Activated CD4-positive, alpha-beta T cell treated with anti-CD3 and anti-CD28 coated beads, Interleukin-10, Interleukin-2, amounts not matched to agents 100 ng/mL and 50 ng/mL, durations not matched to agents 16 hours and 8 hours (primary cell): ENCODE data around the gene SLC30A7.
A peak's percentile ranks its signal among the peaks of the same experiment; 100 is the strongest.

Source experiments
- DNase-seq: peaks from one replicate; pipeline ENCODE4 v3.0.0-alpha.2; 2020

Gene SLC30A7

DNA sequence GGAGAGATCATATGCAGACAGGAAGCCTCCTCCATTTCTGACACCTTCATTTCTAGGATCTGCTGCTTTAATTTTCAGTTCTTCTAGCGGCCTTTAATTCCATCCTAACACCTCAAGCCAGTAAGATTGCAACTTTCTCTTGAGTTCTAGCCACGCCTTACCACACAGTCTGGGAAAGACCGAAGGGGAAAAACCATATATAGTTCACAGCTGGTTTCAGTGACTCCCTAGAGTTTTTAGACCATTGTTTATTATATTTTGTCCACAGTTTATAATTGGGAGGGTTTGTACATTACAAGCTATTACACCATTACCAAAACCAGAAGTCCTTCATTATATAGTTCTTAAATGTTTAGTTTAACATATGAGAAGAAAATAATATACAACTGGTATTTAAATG is 92.2 kb downstream of the SLC30A7 start:
- DNase-seq, result no peak

GRCh38 chr1:100989306-100990077 is 93.6 kb downstream of the SLC30A7 start:
- DNase-seq, result no peak

DNA sequence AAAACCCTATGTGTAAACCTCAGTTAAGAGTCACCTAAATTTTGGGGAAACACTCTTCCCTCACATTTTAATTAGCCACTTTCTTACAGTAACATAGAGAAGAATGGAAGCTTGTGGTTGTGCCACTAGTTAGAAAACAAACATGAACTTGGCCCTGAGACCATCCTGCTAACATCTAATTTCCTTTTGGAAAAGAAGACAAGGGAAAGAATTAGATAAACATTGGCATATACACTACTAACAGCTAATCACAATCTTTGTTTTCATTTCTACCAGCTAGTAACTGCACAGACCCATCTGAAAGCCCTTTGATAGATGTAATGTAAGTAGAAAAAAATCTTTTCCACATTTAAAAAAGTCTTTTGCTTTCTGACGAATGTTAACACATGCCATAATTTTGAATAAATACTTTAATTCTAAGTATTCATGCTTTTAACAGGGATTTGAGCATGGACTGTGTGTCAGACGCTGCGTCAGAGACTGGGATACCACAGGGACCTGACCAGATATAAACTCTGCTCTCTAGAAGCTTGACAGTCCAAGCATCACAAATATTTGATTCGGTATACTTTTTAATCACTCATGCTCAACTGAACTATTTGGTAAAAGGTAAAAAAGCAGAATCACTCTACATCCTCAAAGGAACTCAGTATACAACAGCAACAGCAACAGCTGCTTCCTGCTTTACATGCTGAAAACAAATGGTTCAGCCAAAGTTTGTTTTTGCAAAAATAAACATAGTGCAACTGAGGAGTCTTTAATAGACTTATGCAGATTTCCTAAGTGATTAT is 99.5 kb downstream of the SLC30A7 start:
- DNase-seq, result no peak

- no peak for DNase-seq
Measured at GRCh38 chr1:100998426-100998825, 102.5 kb downstream of the SLC30A7 start.

DNA sequence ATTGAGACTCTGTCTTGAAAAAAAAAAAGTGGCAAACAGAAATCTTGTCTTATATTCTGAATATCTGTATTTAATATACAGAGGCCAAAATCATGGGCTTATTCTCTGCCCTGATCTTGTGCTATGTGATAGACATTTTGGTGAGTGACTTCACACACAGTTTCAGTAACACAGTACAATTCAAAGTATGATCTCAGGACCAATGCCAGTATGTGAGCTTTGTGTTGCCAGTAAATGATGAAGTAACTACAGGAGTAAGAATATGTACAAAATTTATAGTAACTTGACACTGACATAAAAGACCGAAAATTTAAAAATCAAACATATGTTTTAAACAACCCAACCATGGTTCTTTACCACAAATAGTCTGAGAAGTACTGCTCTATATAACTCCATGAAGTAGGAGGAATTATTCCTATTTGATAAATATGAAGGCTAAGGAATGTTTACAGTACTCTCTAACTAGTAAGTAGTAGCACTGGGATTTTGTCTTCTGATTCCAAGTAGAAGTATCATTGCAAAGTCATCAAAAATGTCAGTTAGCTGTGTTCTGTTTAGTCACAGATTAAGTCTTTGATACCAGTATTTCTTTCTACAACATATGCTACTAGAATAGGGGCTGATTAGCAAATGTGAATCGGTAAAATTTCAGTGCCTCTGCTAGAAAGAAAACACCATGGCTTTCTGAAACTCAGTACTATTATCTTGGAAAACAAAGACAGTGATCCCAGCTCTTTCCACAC is 104.4 kb downstream of the SLC30A7 start:
- DNase-seq, result no peak

DNA sequence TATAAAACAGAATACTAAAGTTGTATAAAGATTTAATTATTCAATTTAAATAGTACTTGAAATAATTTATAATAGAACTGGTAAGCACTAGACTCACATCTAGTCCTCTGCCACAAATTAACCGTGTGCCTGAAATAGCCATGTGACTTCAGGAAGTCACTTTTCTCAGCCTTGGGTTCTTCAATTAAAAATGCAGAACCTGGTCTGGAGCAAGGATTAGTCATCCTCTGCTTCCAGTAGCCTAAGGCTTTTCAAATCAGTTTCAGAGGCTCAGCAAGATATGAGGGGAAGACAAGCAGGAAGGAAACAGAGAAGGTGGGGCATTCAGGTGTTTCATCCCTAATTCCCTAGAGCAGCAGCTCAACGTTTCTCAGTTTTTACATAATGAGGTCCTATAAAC is 106.7 kb downstream of the SLC30A7 start:
- DNase-seq, result peak; percentile 14

DNA sequence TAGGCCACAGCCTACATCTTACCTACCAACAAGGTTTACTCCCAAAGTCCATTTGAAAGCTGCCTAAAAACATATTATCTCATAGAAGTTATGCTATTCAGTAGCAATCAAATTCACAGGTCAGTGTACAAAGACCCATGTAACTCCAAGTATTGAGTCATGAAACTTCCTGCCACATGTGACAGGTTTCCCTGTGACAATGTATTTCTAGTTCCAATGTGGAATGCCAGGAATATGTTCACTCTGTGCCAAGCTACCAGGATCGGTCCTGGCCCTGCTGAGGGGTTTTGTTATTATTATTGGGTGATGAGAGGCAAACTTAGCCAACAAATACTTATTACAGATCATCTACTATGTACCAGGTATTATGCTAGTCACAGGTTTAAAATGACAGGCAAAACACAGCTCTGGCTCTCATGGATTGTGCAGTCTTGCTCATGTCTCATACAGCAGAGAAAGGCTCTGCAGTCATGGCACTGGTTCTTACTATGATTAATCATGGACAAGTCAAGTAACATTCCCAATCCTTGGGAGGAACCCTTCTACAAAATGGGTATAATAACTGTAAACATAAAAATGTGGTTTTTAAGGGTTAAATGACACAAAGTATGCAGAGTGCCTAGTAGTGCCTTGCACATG is 107.2 kb downstream of the SLC30A7 start:
- no peak for DNase-seq

DNA sequence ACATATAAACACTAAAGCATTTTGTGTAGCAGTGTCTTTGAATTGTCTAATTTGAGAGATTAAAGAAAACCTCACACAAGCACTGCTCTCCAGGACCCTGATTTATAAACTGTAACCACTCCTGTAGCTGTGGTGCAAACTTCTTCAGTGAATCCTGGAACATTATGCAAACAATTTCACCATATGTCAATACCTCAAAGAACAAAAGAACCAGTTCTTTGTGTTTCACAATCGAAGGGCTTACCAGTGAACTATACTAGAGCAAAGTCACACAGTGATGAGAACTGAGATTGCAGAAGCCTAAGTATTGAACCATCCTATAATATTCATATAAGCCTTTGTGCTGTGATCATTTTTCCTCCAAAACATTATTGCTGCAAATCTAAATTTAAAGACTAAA is 108.2 kb downstream of the SLC30A7 start:
- DNase-seq, result peak; percentile 19

DNA sequence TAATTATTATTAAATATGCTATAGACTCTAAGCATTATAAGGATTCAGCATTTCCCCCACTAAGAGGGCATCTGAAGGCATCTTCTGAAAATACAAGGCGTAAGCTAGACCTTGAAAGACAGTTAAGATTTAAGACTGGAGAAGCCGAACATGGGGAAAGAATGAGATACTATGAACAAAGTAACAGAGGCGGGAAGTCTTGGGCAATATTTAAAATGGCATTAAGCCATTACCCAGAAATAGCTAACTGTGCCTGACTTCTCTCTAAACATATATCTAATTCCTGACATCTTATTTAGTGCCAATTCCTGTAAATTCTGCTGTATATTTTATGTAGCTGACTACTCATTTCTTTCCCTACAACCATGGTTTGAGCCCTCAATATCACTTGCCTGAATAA is 108.8 kb downstream of the SLC30A7 start:
- no peak for DNase-seq

- DNase-seq, result peak; percentile 14
Measured at GRCh38 chr1:101005183-101005582, 109.3 kb downstream of the SLC30A7 start.

DNA sequence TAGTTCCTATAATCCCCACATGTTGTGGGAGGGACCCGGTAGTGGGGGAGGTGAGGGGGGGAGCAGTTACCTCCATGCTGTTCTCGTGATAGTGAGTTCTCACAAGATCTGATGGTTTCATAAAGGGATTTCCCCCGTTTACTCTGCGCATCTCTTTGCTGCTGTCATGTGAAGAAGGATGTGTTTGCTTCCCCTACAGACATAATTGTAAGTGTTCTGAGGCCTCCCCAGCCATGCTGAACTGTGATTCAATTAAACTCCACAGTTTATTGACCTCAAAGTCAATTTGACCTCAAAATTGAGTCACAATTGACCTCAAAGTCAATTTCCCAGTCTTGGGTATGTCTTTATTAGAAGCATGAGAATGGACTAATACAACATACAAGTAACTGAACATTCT is 110.0 kb downstream of the SLC30A7 start:
- peak; percentile 53 for DNase-seq

DNA sequence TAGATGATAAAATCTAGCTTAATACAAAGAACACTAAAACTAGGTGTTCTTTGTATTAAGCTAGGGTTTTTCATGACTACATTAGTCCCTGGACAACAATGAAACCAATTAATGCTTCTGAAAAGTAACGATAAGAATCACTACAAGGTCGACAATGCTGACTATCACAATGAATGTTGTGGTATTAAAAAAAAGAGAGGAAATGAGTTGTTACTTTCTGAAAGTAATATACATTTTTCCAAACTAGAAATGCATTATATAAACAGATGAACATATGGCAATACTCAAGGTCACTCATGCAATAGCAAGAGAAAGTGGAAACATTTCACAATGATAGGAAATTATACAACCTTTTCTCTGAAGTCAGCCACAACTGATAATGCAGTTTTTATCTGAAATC is 110.7 kb downstream of the SLC30A7 start:
- peak; percentile 58 for DNase-seq

DNA sequence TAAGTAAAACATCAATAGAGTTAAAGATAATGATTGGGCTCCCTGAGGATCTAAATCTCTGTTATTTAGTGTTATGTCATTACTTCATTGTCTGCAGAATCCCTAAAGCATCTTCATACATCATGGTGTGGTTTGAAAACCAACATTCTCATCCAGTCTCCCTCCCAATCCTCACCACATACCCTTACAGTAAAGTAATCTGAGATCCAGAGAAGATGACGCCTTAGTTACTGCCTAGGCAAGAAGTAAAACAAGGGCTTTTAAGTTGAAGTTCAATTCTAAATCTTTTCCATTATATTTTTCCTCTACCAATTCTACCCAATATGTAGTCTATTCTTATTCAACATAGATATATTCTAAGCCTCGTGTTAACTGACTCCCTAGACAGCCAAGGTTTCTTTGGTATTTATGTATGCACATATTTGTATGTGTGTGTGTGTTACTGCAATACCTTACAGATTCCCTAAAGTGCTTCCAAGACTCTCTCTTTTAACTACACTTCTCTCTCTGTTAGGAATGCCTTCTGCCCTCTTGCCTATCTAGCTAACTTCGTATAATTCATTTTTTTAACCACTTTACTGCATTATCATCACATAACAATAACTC is 112.4 kb downstream of the SLC30A7 start:
- no peak for DNase-seq

- no peak for DNase-seq
Measured at GRCh38 chr1:101013776-101014175, 117.9 kb downstream of the SLC30A7 start.

DNA sequence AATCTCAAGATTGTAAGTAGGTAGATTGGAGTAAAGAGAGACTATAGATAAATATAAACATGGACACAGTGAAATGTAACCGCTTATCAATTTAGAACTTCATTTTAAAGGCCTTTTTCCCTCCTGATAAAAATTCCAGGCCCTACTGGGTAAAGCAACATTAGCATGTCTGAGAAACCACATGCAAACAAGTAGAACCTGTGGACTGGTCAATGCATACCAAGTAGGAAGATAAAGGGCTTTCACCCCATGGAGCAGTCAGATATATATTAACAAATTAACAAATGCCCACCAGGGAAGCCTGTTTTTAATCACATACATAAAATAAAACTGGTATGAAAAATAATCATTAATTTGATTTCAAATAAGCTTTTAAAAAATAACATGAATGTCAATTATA is 121.6 kb downstream of the SLC30A7 start:
- DNase-seq, result no peak

DNA sequence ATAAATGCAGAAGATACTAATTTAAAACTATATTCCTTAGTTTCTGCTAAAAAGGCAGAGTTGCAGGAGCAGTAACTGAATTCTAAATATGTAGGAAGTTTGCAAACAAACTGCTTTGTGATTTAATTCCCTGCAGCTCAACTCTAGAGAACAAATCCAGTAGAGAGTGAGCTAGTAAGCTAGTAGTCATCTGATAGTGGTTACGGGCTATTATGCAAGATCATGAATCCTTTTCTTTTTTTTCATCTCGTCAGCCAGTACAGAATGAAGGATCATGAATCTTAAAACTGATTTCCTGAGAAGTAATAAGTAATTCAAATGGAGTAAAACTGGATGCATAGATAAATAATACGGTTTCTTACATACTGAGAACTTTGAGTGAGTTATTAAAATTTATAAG is 126.4 kb downstream of the SLC30A7 start:
- DNase-seq, result no peak

- peak; percentile 28 for DNase-seq
Measured at GRCh38 chr1:101025283-101025656, 129.4 kb downstream of the SLC30A7 start.

GRCh38 chr1:101025657-101026429 is 130.0 kb downstream of the SLC30A7 start, which contains the start of gene DPH5:
Gene DPH5 (minus strand): TSS chr1:101025784. CDS start chr1:101025443, 341 bp downstream.
- DNase-seq, result peak; percentile 95

DNA sequence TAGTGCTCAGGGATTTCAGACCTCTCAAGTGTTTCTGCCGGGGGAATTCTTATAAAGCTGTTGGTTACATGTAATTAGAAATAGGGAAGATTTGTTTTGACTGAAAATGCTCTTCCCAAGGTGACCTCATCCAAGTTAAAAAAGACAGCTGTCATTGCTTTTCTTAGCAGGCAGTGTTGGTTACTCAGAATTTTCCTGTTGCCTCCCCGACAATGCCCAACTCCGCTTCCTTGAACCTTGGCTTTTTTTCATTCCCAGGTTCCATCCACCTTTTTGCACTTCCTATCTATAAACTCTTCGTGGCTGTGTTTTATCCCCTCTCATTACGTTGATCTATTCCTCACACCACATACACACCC is 130.5 kb downstream of the SLC30A7 start:
- no peak for DNase-seq

DNA sequence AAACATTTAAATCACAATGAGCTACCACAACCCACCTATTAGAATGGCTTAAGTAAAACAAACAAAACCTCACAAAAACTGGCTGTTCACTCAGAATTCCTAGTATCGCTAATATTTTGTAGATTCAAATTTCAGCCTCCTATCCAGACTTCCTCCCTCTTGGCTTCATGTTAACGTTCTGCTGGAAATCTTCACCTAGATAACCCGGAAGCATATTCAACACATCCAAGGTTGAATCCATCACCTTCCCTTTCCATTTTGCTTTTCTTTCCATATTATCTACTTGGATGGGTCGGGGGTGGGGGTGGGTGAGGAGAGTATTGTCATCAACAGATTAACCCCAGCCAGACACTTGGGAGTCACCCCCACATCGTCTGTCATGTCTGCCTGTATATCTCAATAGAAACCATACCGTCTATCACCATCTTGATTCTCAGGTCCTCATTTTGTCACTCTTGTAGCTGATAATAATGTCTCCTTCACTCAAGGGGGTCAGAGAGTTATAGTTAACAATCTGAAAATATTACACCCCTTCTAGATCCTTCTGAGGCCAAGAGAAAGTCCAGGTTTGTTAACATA is 131.4 kb downstream of the SLC30A7 start:
- DNase-seq, result no peak

DNA sequence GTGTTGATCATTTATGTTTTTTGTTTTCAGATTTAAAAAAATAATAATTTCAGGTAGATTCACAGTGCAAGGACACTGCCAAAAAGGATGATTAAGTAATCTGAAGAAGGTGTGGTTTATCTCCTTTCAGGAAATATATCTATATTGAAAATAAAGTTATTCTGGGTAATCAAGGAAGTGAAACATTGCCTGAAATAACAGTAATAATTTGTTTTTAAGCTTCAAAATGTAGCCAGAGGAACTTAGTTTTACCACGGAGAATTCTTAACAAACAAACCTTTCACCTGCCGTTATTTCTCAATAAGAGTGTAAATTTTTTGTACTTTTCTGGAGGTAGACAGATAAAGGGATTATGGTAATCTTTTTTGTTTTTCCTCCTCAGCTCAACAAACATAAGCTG is 132.6 kb downstream of the SLC30A7 start:
- no peak for DNase-seq

GRCh38 chr1:101029184-101029583 is 133.3 kb downstream of the SLC30A7 start:
- no peak for DNase-seq
